LHCN-M2 (cell line): Measurements from ENCODE around the gene CACNA2D1. TPM values are rescaled to one million over a fixed set of nuclear protein-coding genes. Genes with fewer than 3 reads are reported as not detected.
A peak's percentile ranks its signal among the peaks of the same experiment; 100 is the strongest.

Experiments used
- DNase-seq: peaks from one replicate; pipeline ENCODE4 v3.0.0-alpha.2; 2012; ENCODE audit warnings: low read depth
- total RNA-seq: library from RNA; depleted of rRNA; stranded (reverse); fragments of >200 nt; gene quantifications from 2 replicates; pipeline ENCODE4 v1.2.3, GENCODE V29; 2014

CACNA2D1 gene
- total RNA-seq, 1 experiment from 2014 or later, result 40.4 TPM

DNA sequence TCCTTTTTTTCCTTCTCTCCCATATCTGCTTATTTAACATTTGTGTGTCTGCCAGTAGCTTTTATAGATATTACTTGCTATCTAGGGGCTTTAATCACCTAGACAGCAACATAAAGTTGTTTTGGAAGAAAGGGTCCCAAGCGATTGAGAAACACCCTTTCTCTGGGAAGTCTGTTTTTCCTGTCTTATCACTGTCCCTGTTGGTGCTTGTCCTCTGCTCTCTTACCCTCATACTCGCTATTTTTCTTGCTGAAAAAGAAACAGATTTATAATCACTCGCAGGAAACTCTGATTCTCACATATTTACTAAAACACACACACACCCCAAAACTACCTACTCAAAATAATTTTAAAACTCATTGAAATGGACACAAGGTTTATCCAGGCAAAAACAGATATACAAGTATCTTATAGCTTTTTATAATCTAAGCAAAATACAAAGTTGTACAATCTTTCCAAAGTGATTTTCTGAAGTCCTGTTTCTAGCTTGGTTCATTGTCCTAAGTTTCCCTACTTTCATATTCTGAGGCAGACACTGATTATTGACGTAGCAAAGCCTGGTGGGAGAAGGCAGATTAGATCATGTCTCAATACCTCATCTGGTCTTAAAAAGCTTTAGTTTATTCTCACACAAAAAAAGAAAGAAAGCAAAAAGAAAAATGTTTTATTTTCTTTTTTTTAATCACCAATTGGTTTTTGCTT, 157.3 kb downstream of the CACNA2D1 start:
- DNase-seq, result no peak

DNA sequence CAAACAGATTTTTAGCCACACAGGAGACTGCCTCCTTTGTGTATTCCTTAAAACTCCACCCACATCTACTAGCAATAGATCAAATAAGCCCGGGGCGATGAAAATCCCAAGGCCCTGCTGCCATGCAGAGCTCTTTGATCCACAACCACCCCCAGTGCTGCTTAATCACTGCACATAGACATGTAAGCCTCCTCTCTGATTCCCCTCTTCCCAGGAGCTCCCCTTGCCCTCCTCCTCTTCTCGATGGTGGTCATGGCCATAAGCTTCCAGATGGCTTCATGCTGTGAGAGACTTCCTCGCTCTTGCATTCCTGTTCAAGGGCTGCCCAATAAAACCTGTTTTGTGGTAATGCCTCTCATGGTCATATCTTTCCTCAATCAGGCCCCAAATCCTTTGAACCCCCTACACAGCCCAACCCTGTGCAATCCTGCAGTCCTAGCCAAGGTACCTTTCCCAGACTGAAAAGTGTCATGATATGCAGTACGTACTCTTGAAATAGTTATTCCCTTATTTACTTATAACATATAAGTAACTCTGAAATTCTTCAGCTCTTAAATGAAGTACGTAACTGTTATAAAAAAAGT, 158.5 kb downstream of the CACNA2D1 start:
- no peak for DNase-seq

DNA sequence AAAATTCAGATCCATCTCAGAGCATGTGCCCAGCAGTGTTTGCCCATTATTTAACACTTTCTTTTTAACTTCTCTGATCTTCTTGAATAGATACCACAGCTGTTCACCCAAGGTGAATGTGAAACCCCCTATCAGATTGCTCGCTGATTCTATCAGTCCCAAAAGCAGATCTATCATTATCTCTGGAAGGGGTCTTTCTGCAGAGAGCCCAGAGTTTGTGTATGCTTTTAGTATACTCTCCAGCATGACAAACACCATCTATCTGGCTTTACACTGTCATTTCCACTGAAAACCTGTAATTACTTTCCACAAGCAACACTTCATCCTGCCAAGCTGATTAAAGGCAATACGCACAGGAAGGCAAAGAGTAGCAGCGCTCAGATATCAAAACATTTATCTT, 168.2 kb downstream of the CACNA2D1 start:
- no peak for DNase-seq

DNA sequence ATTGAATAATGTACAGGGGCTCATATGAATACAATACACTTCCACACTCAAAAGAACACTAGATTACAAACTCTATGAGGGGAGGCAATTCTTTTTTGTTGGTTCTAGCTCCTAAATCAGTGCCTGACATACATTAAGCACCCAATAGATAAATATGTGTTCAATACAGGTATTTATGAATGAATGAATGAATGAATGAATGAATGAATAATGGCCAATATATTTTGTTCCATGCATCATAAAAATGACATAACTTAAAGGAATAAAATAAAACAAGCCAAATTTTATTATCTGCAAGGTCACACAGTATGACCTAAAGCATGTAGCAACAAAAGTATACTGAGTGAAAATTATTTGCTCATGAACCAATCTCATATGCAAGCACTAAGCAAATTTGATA, 168.9 kb downstream of the CACNA2D1 start:
- no peak for DNase-seq

DNA sequence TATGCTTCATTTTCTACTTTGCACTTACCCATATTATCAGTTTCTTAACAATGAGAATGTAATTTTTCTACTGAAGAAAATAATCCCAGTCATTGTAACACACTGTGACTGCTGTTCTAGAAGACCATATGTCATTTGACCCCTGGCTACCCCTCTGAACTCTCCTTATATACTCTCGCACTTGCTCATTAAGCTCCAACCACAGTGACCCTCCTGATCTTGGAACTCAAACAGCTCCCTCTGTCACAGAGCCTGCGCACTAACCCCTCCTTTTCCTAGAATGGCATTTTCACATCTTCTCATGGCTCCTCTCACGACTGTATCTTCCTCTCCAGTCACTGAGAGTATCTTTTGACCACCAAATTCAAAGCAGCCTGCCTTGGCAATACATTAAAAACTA, 169.7 kb downstream of the CACNA2D1 start:
- DNase-seq, result no peak

DNA sequence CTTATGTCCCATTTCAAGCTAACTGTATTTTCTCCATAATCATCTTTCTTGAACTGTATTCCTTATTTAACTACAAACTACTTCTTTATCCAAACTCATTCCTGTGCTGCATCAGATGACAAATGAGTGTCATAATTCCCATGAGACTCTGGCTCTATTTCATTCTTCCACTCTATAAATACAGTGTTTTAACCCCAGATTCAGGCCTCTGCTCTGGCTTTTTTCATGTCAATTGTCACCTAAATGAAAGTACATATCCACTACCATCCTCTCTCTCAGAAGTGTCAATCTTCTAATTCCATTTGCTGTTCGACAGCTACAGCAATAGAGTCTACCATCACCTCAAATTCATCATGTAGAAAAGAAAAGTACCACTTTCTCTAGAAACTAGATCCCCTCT, 172.7 kb downstream of the CACNA2D1 start:
- no peak for DNase-seq

DNA sequence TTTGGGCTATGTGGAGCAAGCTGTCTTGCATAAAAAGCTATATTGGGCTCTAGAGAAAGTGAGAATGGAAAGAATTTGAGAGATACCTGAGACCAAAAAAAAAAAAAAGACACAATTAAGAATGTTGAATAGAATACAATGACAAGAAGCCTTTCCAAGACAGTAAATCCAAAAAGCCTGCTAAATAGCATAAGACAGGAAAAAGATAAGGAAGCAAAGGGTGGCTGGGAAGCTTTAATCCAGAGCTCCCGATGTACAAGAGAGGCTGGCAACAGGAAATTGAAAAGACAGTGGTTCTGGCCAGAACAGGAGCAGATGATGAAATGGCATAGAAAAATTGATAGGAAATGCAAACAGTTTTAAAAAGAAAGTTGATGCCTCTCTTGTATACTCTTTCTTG, 174.9 kb downstream of the CACNA2D1 start:
- no peak for DNase-seq

DNA sequence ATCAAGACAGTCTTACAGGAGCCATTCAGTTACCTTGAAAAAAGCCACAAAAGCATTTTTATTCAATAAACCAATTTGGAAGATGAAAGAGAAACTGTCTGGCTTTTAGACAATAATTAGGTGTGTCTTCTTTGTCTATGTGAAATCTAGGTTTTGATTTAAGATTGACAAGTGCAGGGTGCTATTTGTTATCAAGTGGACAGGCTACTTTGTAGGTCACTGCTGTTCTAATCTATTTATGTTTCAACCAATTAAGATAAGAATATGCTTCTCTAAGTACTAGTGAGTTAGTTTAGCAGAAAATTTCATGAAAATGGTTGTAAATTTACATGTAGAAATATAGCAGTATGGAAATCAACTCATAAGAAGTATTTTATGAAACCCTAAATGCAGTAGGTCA, 177.5 kb downstream of the CACNA2D1 start:
- no peak for DNase-seq

DNA sequence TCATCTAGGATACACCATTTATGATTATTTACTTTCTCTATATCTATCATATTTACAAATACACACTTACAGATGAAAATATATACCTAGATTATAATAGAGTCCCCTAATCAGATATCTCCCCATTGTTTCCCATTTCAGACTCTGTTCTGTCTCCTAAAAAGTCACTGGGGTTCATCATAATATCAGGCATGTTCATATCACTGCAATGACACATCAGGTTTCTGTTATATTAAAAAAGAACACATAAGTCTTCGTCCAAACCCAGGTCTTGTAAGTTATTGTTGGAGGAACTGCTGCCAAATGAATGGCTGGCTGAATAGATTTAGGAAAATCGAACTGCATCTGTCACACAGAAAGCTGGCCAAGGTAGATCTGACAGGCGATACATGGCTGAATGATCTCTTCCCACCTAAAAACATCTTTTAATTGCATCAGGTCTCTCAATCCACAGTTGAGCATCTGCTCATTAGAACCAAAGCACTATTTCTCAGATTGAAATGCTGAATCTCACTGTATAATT, 178.7 kb downstream of the CACNA2D1 start:
- DNase-seq, result no peak

DNA sequence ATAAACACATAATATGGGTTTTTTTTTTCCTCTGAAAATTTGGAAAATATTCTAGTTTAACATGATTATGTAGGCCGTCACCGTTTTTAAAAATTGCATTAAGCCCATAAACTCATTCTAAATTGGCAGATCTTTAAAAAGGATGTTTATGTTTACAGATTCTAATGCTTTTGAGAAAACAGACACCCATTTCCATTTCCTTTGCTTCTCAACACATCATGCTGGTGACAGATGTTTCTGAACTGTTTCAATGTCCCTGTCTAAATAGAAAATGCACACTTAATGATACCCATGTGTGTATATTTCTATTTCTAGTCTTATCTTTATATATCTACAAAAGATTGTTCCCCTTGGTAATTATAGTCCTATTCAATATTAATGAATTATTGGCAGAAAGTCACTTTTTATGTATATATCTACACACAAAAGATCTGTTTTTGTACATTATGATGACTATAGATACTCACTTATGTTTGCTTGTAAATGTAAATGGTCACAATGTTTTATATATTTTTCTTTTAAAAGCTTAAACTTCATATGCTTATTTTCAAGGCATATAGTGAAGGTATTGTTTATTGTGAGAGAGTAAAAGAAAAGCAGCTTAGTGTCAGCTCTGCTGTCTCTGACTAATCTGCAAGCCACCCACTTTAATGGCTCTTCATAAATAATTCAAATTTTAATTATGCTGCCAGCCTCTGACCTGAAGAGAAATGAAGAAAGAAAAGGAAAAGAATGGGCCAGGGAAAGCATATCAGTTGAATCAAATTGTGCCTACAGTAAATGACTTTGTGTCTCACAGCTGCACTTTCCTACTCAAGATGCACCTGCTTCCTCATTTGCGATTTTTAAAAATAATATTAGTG, 179.4 kb downstream of the CACNA2D1 start:
- no peak for DNase-seq

DNA sequence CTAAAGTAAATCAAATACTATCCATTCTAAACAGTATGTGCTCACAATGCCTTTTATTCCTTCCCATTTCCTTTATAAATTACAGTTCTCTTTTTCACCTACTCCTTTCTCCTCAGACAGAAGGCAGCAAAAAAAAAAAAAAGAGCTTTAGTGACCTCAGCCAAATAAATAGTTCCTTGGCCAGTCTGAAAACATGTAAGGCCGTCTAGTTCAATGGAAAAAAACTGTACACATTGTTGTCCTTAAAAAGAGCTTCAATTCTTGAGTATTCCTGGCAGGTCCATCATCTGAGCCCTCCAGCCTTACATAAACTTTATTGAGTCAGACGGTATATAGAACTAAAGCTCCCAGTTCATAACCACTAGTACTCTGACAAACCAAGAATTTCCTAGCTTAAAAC, 185.4 kb downstream of the CACNA2D1 start:
- DNase-seq, result no peak

DNA sequence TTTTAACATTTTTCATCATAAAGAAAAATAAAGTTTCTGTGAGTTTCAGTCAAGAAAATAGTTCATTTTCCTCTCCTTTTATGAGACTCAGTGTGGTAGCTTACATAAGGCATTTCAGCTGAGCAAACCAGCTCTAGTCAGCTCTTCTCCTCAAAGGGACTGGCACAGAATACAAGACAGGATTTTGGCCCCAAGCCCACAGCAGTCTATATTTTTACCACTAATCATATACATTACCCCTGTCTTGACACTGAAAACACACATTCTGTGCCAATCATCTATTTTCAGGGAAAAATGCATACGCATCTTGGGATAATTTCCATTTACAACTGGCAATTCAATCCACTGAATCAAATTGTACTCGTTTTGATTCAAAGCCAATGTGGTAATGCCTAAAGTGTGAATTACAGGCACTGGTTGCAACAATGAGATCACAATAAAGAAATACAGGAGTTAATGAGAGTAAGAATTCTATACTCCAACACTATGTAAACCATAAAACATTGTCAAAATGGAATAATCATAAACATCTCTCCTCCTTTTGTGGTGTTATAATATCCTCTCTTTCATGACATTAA, 186.4 kb downstream of the CACNA2D1 start:
- no peak for DNase-seq

DNA sequence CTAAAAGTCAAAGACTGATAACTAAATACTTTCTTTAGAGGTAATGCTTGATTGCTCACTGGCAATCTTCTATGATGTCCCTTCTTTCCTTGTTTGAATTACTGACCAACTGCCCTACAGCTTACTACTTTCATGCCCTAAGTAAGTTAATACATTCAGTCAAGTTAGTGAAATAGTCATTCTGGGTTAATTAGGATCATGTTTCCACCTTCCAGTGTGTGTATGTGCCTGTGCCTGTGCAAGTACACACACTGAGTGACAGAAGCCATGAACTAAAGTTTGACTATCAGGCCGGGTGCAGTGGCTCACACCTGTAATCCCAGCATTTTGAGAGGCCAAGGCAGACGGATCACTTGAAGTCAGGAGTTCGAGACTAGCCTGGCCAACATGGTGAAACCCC, 187.9 kb downstream of the CACNA2D1 start:
- DNase-seq, result no peak

DNA sequence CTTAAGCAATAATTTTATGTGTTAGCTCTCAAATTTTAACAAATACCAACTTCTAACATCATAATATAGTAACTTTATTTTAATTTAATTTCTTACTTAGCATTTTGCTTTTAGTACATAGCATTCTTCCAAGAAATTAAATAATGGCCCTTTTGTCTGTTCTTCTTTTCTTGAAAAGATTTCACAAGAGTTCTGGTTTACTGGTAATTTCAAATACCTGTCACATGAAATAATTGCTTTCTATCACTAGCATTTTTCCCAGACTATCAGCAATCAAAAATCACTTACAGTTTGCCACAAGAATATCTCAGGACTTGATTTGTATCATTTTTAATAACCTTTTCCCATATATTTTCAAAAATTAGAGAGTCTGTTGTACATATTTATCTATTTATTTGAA, 193.0 kb downstream of the CACNA2D1 start:
- DNase-seq, result no peak

DNA sequence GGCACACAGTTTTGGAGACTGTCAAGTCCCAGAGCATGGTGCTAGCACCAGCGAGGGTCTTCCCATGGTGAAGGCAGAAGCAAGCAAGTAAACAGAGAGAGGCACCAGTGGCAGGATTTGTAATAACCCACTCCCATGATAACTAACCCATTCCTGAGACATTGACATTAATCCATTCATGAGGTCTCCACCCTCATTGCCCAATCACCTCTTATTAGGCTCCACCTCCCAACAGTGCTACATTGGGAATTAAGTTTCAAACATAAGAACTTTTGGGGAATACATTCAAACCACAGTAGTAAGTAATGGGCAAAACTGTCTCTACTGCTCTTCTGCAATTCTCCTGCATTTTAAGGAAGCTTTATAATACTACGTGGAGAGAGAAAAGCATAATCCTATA, 193.6 kb downstream of the CACNA2D1 start:
- DNase-seq, result no peak

DNA sequence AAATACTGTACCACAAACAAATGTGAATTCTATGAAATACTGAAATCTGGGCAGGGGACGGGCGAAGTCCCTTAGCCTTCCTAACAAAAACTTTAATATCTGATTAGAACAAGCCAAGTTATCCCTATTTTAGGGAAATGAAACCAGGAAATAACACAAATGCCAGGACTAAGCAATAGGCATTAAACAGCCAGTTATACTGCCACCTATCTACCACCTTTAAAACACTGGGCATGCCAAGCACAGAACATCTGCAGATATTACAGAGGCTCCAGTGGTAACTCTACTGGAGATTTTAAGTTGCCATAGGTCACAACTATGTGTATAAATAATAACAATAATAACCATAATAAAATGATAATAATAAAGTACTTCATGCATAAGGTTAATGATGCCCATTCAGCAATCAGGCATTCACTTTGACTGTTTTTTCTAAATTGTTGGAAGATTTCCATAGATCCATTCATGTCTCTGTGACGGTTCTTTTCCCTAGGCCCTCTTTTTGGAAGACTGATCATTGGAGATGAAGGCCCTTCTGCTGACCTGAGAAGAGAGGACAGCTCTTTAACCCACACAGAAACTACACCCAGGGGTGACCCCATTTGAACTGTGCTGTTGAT, 195.7 kb downstream of the CACNA2D1 start:
- peak; percentile 39 for DNase-seq

DNA sequence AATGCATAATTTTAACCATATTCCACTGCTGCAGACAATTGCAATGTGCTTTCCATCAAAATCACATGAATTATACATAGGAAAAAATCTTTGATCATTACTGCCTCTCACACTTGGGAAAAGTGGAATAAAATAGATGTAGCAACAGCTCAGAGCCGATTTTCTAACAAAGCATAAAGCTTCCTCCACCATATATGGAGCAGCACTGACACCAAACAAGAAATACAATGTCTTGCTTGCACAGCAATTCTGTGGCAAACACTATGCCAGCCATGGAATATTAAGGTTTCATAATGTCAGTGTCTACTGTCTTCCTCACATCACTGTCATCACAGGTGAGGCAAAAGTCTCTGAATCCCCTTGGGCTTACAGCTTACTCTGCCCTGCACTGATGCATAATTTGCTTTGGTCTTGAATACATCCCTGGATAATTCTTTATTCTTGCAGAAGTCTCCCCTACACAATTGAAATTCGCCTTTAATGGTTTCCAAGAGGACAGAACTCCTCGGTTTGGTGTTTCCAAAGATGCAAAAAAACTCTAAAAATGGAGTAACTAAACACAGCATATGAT, 198.5 kb downstream of the CACNA2D1 start:
- DNase-seq, result no peak

DNA sequence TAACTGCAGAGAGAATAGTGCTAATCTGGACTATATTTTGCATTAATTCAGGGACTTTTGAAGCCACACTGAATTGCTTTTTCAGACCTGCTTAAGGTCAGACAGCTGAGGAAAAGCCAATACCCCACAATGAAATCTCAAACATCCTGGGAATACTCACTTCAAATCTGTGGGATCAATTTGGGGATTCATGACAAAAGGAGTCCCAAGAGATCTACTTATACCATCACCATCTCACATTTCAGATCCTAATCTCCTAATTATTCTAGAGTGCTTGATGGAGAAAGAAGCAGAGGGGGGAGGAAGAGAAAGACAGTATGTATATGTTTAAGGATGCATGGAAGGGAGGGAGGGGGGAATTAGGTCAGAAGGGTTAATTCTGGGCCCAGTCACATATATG, 202.2 kb downstream of the CACNA2D1 start:
- DNase-seq, result no peak

DNA sequence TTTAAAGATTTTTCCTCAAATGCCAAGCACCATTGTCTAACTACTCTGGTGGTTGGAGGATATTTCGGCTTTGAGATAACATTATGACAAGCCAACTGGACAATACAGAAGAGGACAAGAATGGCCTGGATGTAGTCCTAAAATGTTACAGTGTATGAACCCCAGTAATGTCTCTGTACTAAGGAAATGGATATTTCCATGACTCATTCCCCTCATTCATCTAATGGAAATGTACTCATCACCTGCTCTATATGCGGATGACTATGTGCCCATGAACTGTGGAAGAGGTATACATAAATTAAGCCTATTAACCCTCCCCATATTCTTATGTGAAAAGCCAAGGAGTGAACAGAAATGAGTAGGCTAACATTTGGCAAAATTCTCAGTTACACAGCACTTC, 207.9 kb downstream of the CACNA2D1 start:
- DNase-seq, result peak; percentile 55

DNA sequence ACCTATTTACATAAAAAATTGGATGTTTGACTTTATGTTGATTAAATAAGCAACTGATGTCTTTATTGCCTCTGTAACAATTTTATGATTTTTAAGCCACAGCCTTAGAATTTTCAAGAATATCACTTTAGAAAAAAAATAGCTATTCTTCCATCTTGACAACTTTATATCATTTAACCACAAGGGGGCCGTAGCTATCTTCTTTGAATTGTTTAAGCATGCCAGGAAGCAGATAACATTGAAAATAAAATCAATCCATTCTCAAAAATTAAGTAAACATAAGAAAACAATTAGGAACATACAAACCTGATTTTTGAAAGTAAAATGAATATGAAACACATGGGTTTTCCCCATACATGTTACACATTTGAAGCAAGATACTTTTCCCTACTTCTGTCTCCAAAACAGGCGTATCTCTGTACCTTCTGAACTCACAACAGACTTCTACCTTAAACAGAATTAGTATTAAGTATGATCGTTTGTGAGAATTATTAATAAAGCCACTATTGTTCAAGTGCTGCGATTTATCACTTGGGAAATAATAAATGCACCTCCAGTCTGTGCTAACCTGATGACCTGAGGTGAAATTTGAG, 209.0 kb downstream of the CACNA2D1 start:
- peak; percentile 60 for DNase-seq
